GM19043 (cell line): Measurements from ENCODE around the gene FRMD1.

ENCODE experiments used
- ATAC-seq: cut with Tn5 transposase; IDR thresholded peaks from one replicate; pipeline ENCODE4 v1.9.1; 2021; ENCODE audit warnings: low read depth; ENCODE audit not compliant: unreplicated experiment

The FRMD1 gene

GRCh38 chr6:168058691-168059551, 20.1 kb downstream of the FRMD1 start:
- ATAC-seq, result no peak

- no peak for ATAC-seq
Measured at GRCh38 chr6:168057836-168058235, 21.2 kb downstream of the FRMD1 start.

- ATAC-seq, result no peak
Measured at GRCh38 chr6:168056892-168057527, 22.0 kb downstream of the FRMD1 start.

GRCh38 chr6:168055696-168056489, 23.1 kb downstream of the FRMD1 start:
- no peak for ATAC-seq

GRCh38 chr6:168054765-168055560, 24.0 kb downstream of the FRMD1 start:
- ATAC-seq, result no peak

GRCh38 chr6:168053957-168054471, 25.0 kb downstream of the FRMD1 start:
- no peak for ATAC-seq

GRCh38 chr6:168053086-168053956, 25.7 kb downstream of the FRMD1 start:
- ATAC-seq, result no peak

- ATAC-seq, result no peak
Measured at GRCh38 chr6:168052291-168052891, 26.6 kb downstream of the FRMD1 start.

GRCh38 chr6:168051648-168052047, 27.4 kb downstream of the FRMD1 start:
- ATAC-seq, result no peak

GRCh38 chr6:168050881-168051586, 28.0 kb downstream of the FRMD1 start:
- ATAC-seq, result no peak

GRCh38 chr6:168050225-168050880, 28.7 kb downstream of the FRMD1 start:
- no peak for ATAC-seq

- no peak for ATAC-seq
Measured at GRCh38 chr6:168049706-168050224, 29.2 kb downstream of the FRMD1 start.

GRCh38 chr6:168049277-168049676, 29.7 kb downstream of the FRMD1 start:
- ATAC-seq, result no peak

GRCh38 chr6:168048724-168049025, 30.3 kb downstream of the FRMD1 start:
- no peak for ATAC-seq

- no peak for ATAC-seq
Measured at GRCh38 chr6:168047841-168048723, 30.9 kb downstream of the FRMD1 start.

GRCh38 chr6:168046696-168047095, 32.3 kb downstream of the FRMD1 start:
- no peak for ATAC-seq
